NOMO-1 treated with DMSO at 0.1 percent for 48 hours (cell line): ENCODE data around the gene FLNC.

Source experiments
- DNase-seq: peaks from one replicate; lab custom pipeline; 2025; ENCODE audit not compliant: unreplicated experiment; lab: John Stamatoyannopoulos, UW

Gene FLNC

GRCh38 chr7:128862571-128863432 lies 32.6 kb downstream of the FLNC start, which contains the start of gene ATP6V1F:
Gene ATP6V1F, plus strand, starts transcription at chr7:128862856. Its CDS starts 49 bp downstream, at chr7:128862905.
- peak; percentile 83 for DNase-seq

GRCh38 chr7:128863433-128863989 lies 33.3 kb downstream of the FLNC start:
- DNase-seq = peak; percentile 11

GRCh38 chr7:128865303-128865702 lies 35.1 kb downstream of the FLNC start:
- no peak for DNase-seq

- DNase-seq = no peak
These were observed 36.0 kb downstream of the FLNC start for GRCh38 chr7:128865996-128866877.

GRCh38 chr7:128867241-128867640 lies 37.0 kb downstream of the FLNC start:
- DNase-seq = no peak

- DNase-seq = no peak
These were observed 37.8 kb downstream of the FLNC start for GRCh38 chr7:128867842-128868623.

- DNase-seq = no peak
These were observed 38.5 kb downstream of the FLNC start for GRCh38 chr7:128868624-128869137.

GRCh38 chr7:128869138-128869943 lies 39.1 kb downstream of the FLNC start:
- DNase-seq = no peak

GRCh38 chr7:128869944-128870285 lies 39.7 kb downstream of the FLNC start:
- DNase-seq = no peak

- DNase-seq = no peak
These were observed 40.8 kb downstream of the FLNC start for GRCh38 chr7:128871050-128871449.

- DNase-seq = no peak
These were observed 42.2 kb downstream of the FLNC start for GRCh38 chr7:128872394-128872824.

GRCh38 chr7:128873234-128873633 lies 43.0 kb downstream of the FLNC start:
- DNase-seq = no peak

- DNase-seq = no peak
These were observed 44.2 kb downstream of the FLNC start for GRCh38 chr7:128874140-128875031.

GRCh38 chr7:128875523-128875948 lies 45.3 kb downstream of the FLNC start:
- no peak for DNase-seq

- no peak for DNase-seq
These were observed 45.9 kb downstream of the FLNC start for GRCh38 chr7:128876127-128876526.

GRCh38 chr7:128876586-128876977 lies 46.4 kb downstream of the FLNC start:
- DNase-seq = no peak

- no peak for DNase-seq
These were observed 47.0 kb downstream of the FLNC start for GRCh38 chr7:128876978-128877755.

- no peak for DNase-seq
These were observed 47.5 kb downstream of the FLNC start for GRCh38 chr7:128877756-128878120.
